HCT116 (cell line): ENCODE data around the gene PELI3. TPM values are rescaled to one million over a fixed set of nuclear protein-coding genes. Genes with fewer than 3 reads are reported as not detected.

ENCODE experiments used
- ATAC-seq: fragments of 200-7000 bp; cut with Tn5 transposase; 2 replicates; pipeline ENCODE4 v1.9.1; 2020; ENCODE audit warnings: mild to moderate bottlenecking, moderate library complexity
- BruUV-seq: library from RNA; stranded (reverse); fragments of 400-500 nt; replicated peaks from 2 replicates; lab custom pipeline; 2021; lab: Mats Ljungman, UMichigan
- CTCF ChIA-PET: fragments of 300-600 bp; sonication (Branson Sonifier 250); formaldehyde crosslinking; loops from one replicate; lab custom pipeline; 2021; ENCODE audit warnings: antibody characterized with exemption; lab: Charles Lee
- POLR2A ChIA-PET: fragments of 300-600, 350-600 bp; sonication (Branson Sonifier 250); formaldehyde crosslinking; loops from one replicate; lab custom pipeline; 2021; ENCODE audit warnings: antibody characterized with exemption; lab: Charles Lee
- RAD21 ChIA-PET, 2 experiments: fragments of 300-600 bp; sonication (Branson Sonifier 250); formaldehyde crosslinking; loops; one replicate each; lab custom pipeline; 2023; ENCODE audit warnings: low total read pairs in 2 of 2; ENCODE audit not compliant: uncharacterized antibody in 2 of 2, unreplicated experiment in 2 of 2, low non-redundant PET in 1 of 2; lab: Charles Lee
- DNase-seq: peaks from one replicate; pipeline ENCODE4 v3.0.0-alpha.2; 2010; ENCODE audit warnings: low read depth, low spot score
- H2AFZ ChIP-seq: fragments of 200-600 bp; shearing (Covaris generic), sonication (generic); 2 replicates; pipeline ENCODE4 v1.6.1; 2017; ENCODE audit warnings: low read depth, mixed run types, mixed read lengths, antibody characterized with exemption, low read length; ENCODE audit not compliant: poor library complexity, severe bottlenecking
- H3K27ac ChIP-seq: 2 replicates; pipeline ENCODE4 v1.5.1; 2012; ENCODE audit warnings: low read depth, low read length
- H3K27me3 ChIP-seq: fragments of 200-600 bp; sonication (generic); 2 replicates; pipeline ENCODE4 v1.6.1; 2016; ENCODE audit warnings: mixed run types, low read length, mixed read lengths; ENCODE audit not compliant: insufficient read depth
- H3K36me3 ChIP-seq, 2 experiments: fragments of 200-500 bp in 1 of 2; fragments of 200-600 bp in 1 of 2; sonication (Bioruptor generic) in 1 of 2; sonication (generic) in 1 of 2; 2 replicates each; pipeline versions ENCODE4 v1.5.1 to v1.6.1; 2014 to 2016; ENCODE audit warnings: low read length in 2 of 2, inconsistent platforms in 1 of 2, mixed read lengths in 1 of 2, mixed run types in 1 of 2; ENCODE audit not compliant: insufficient read depth in 2 of 2, control insufficient read depth in 1 of 2
- H3K4me1 ChIP-seq, 2 experiments: fragments of 200-600 bp in 1 of 2; sonication (generic) in 1 of 2; 2 replicates each; pipeline versions ENCODE4 v1.5.1 to v1.6.1; 2012 to 2017; ENCODE audit warnings: low read length in 2 of 2, inconsistent platforms in 1 of 2, mild to moderate bottlenecking in 1 of 2, mixed read lengths in 1 of 2, mixed run types in 1 of 2, moderate library complexity in 1 of 2; ENCODE audit not compliant: insufficient read depth in 2 of 2, control insufficient read depth in 1 of 2
- H3K4me2 ChIP-seq: fragments of 200-600 bp; sonication (generic); 2 replicates; pipeline ENCODE4 v1.6.1; 2017; ENCODE audit warnings: mixed run types, low read length, mixed read lengths
- H3K4me3 ChIP-seq, 2 experiments: fragments of 200-600 bp in 1 of 2; sonication (generic) in 1 of 2; replicated peaks in 1 of 2; 2 replicates each; pipeline ENCODE4 v1.5.1; 2011 to 2016; ENCODE audit warnings: low read length in 2 of 2, control low read depth in 1 of 2, low read depth in 1 of 2, mild to moderate bottlenecking in 1 of 2, mixed read lengths in 1 of 2, mixed run types in 1 of 2
- H3K79me2 ChIP-seq: fragments of 200-600 bp; sonication (generic); 2 replicates; pipeline ENCODE4 v1.6.1; 2017; ENCODE audit warnings: mild to moderate bottlenecking, mixed run types, low read length, moderate library complexity, mixed read lengths; ENCODE audit not compliant: insufficient read depth
- H3K9ac ChIP-seq: fragments of 200-600 bp; sonication (generic); 2 replicates; pipeline ENCODE4 v1.6.1; 2016; ENCODE audit warnings: low read length, mixed read lengths
- H3K9me2 ChIP-seq: fragments of 200-600 bp; sonication (generic), shearing (Covaris generic); 2 replicates; pipeline ENCODE4 v1.6.1; 2017; ENCODE audit warnings: mixed run types, mild to moderate bottlenecking, moderate library complexity; ENCODE audit not compliant: insufficient read depth
- H3K9me3 ChIP-seq, 2 experiments: fragments of 200-500 bp in 1 of 2; fragments of 200-600 bp in 1 of 2; sonication (Bioruptor generic) in 1 of 2; sonication (generic) in 1 of 2; 2 replicates each; pipeline ENCODE4 v1.6.1; 2014 to 2017; ENCODE audit warnings: low read length in 2 of 2, mixed read lengths in 2 of 2, inconsistent platforms in 1 of 2, low read depth in 1 of 2, mild to moderate bottlenecking in 1 of 2, mixed run types in 1 of 2, moderate library complexity in 1 of 2; ENCODE audit not compliant: control insufficient read depth in 1 of 2, insufficient read depth in 1 of 2
- H4K20me1 ChIP-seq: fragments of 200-600 bp; sonication (generic), shearing (Covaris generic); 2 replicates; pipeline ENCODE4 v1.6.1; 2017; ENCODE audit warnings: mixed run types, mild to moderate bottlenecking, moderate library complexity; ENCODE audit not compliant: insufficient read depth
- ATF3 ChIP-seq: IDR thresholded peaks from 2 replicates; pipeline ENCODE4 v1.6.1; 2012
- CBX3 ChIP-seq: IDR thresholded peaks from 2 replicates; pipeline ENCODE4 v1.6.1; 2012; ENCODE audit warnings: low read depth
- CEBPB ChIP-seq: IDR thresholded peaks from 2 replicates; pipeline ENCODE4 v1.6.1; 2012; ENCODE audit warnings: low read depth
- ELF1 ChIP-seq: IDR thresholded peaks from 2 replicates; pipeline ENCODE4 v1.6.1; 2012; ENCODE audit warnings: low read depth, borderline replicate concordance
- EZH2 ChIP-seq: fragments of 200-600 bp; sonication (generic); IDR thresholded peaks from 2 replicates; pipeline ENCODE4 v1.6.1; 2017; ENCODE audit warnings: antibody characterized with exemption, mixed run types
- EZH2phosphoT487 ChIP-seq: fragments of 200-600 bp; IDR thresholded peaks from 2 replicates; pipeline ENCODE4 v1.6.1; 2018; ENCODE audit warnings: antibody characterized with exemption, borderline replicate concordance
- MAX ChIP-seq: IDR thresholded peaks from 2 replicates; pipeline ENCODE4 v1.6.1; 2012
- POLR2A ChIP-seq: IDR thresholded peaks from 2 replicates; pipeline ENCODE4 v1.7.0; 2011; ENCODE audit warnings: borderline replicate concordance; ENCODE audit not compliant: insufficient read depth, insufficient read length; ENCODE audit errors: extremely low read depth
- POLR2AphosphoS5 ChIP-seq: IDR thresholded peaks from 2 replicates; pipeline ENCODE4 v1.6.1; 2011; ENCODE audit warnings: mild to moderate bottlenecking, low read depth, low read length, moderate library complexity
- RAD21 ChIP-seq: IDR thresholded peaks from 2 replicates; pipeline ENCODE4 v1.6.1; 2012; ENCODE audit warnings: low read depth, mild to moderate bottlenecking
- REST ChIP-seq: IDR thresholded peaks from 2 replicates; pipeline ENCODE4 v1.6.1; 2012; ENCODE audit warnings: low read depth
- SIN3A ChIP-seq: IDR thresholded peaks from 2 replicates; pipeline ENCODE4 v1.6.1; 2012; ENCODE audit warnings: low read depth
- SP1 ChIP-seq: IDR thresholded peaks from 2 replicates; pipeline ENCODE4 v1.6.1; 2012; ENCODE audit warnings: low read depth
- TCF7L2 ChIP-seq: IDR thresholded peaks from 2 replicates; pipeline ENCODE4 v1.7.0; 2011; ENCODE audit warnings: borderline replicate concordance, inconsistent platforms; ENCODE audit not compliant: insufficient read depth, insufficient read length; ENCODE audit errors: extremely low read depth
- ZBTB33 ChIP-seq: IDR thresholded peaks from 2 replicates; pipeline ENCODE4 v1.6.1; 2011; ENCODE audit warnings: mild to moderate bottlenecking, low read length, moderate library complexity; ENCODE audit not compliant: insufficient replicate concordance; ENCODE audit errors: extremely low read depth
- ZFX ChIP-seq: fragments of 450-650 bp; IDR thresholded peaks from 2 replicates; pipeline ENCODE4 v1.6.1; 2017
- ZNF274 ChIP-seq: fragments of 200-500 bp; sonication (Bioruptor generic); IDR thresholded peaks from 2 replicates; pipeline ENCODE4 v1.6.1; 2014; ENCODE audit warnings: mild to moderate bottlenecking, low read depth, low read length, inconsistent platforms
- intact Hi-C: fragments of 100-400 bp; cut with micrococcal nuclease; formaldehyde crosslinking; loops from 2 replicates; pipeline ENCODE4 v1.10.0; 2022
- total RNA-seq: library from RNA; stranded (reverse); gene quantifications from one replicate; pipeline ENCODE4 v1.2.1, GENCODE V29; 2021; ENCODE audit not compliant: unreplicated experiment

Gene PELI3
- total RNA-seq, 1 experiment from 2014 or later: 12.8 TPM

GRCh38 chr11:66459138-66459778, 7.4 kb upstream of the PELI3 start:
- Histone ChIP-seq H3K79me2 (no peaks in the 10 kb centered on the region), H3K9me3 (peaks cover 6 to 7% of the 10 kb centered on the region in 2 experiments; a peak in 1 of 4 replicates), H3K27me3 (no peaks in the 10 kb centered on the region), H3K4me1 (peaks cover 0 to 2% of the 10 kb centered on the region in 2 experiments; a peak in 2 of 4 replicates)
- RAD21 ChIA-PET: no interaction called here
- no TSS peak for BruUV-seq
- no peak for DNase-seq
- TF ChIP-seq REST (no peak), ELF1 (no peak), EZH2 (no peak), ZNF274 (no peak), MAX (no peak), ZBTB33 (no peak), CEBPB (no peak), ZFX (no peak), SP1 (no peak), TCF7L2 (no peak), CBX3 (no peak), SIN3A (no peak), RAD21 (no peak), EZH2phosphoT487 (no peak), ATF3 (no peak), POLR2AphosphoS5 (no peak), POLR2A (no peak)
- TF ChIP-seq, all 23 proteins: peak for 0
- Histone ChIP-seq H2AFZ (no peak overlapping the region), H3K9ac (no peak overlapping the region), H3K9me2 (no peaks in the 10 kb centered on the region), H3K4me3 (no peak overlapping the region), H4K20me1 (no peaks in the 10 kb centered on the region), H3K4me2 (no peak overlapping the region), H3K27ac (no peak overlapping the region), H3K36me3 (no peaks in the 10 kb centered on the region)
- POLR2A ChIA-PET: interaction anchor here (1.1 kb wide), 1 partner anchor 21 kb away, joined by 3 read pairs; the partner anchor contains the start of gene DPP3
- no peak for ATAC-seq
- CTCF ChIA-PET: no interaction called here
- intact Hi-C loops: no loop called here
